Measurements from ENCODE around the gene DNAJC4. TPM values are rescaled to one million over a fixed set of nuclear protein-coding genes. Genes with fewer than 3 reads are reported as not detected.
A peak's percentile ranks its signal among the peaks of the same experiment; 100 is the strongest.

DNAJC4 gene
- total RNA-seq, 1 donor: 9.8 TPM

GRCh38 chr11:64219755-64220154 lies 10.6 kb upstream of the DNAJC4 start:
- Histone ChIP-seq H3K9me3 (ENCODE audit: low read depth, low read length) (no peaks in the 10 kb centered on the region), H3K4me3 (ENCODE audit: insufficient read depth, low read length) (no peak overlapping the region), H3K79me2 (ENCODE audit: insufficient read depth, low read length) (peaks cover 2% of the 10 kb centered on the region), H3K27ac (ENCODE audit: low read depth, low read length) (no peak overlapping the region), H3K36me3 (ENCODE audit: insufficient read depth, low read length) (peaks cover 5% of the 10 kb centered on the region), H3K27me3 (ENCODE audit: insufficient read depth, low read length) (no peaks in the 10 kb centered on the region), H3K4me1 (ENCODE audit: insufficient read depth, low read length) (no peaks in the 10 kb centered on the region), H2AFZ (ENCODE audit: low read length) (no peak overlapping the region), H3K4me2 (ENCODE audit: insufficient read depth, low read length) (no peak overlapping the region), H4K20me1 (ENCODE audit: insufficient read depth, low read length) (no peaks in the 10 kb centered on the region)
- TF ChIP-seq CTCF (IDR thresholded peaks at IDR 0.05; ENCODE audit: extremely low read depth, low read depth, low read length): no peak
- peak; percentile 53 for DNase-seq (ENCODE audit: insufficient read length, low spot score, missing footprints)

DNA sequence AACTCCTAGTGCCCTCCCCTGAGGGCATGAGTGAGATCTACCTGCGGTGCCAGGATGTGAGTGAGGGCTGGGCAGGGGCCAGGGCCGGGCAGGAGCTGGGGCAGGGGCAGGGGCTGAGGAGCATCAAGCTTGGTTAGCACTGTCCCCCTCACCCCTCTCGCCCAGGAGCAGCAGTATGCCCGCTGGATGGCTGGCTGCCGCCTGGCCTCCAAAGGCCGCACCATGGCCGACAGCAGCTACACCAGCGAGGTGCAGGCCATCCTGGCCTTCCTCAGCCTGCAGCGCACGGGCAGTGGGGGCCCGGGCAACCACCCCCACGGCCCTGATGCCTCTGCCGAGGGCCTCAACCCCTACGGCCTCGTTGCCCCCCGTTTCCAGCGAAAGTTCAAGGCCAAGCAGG lies 10.1 kb upstream of the DNAJC4 start:
- Histone ChIP-seq H3K27ac (ENCODE audit: low read depth, low read length) (no peak overlapping the region), H3K36me3 (ENCODE audit: insufficient read depth, low read length) (peaks cover 5% of the 10 kb centered on the region), H3K9me3 (ENCODE audit: low read depth, low read length) (no peaks in the 10 kb centered on the region), H3K4me1 (ENCODE audit: insufficient read depth, low read length) (peaks cover 4% of the 10 kb centered on the region), H3K4me3 (ENCODE audit: insufficient read depth, low read length) (no peak overlapping the region), H3K27me3 (ENCODE audit: insufficient read depth, low read length) (no peaks in the 10 kb centered on the region), H3K79me2 (ENCODE audit: insufficient read depth, low read length) (peaks cover 6% of the 10 kb centered on the region), H3K4me2 (ENCODE audit: insufficient read depth, low read length) (no peak overlapping the region), H2AFZ (ENCODE audit: low read length) (no peak overlapping the region), H4K20me1 (ENCODE audit: insufficient read depth, low read length) (peaks cover 5% of the 10 kb centered on the region)
- DNase-seq (ENCODE audit: insufficient read length, low spot score, missing footprints): peak; percentile 41
- TF ChIP-seq CTCF (IDR thresholded peaks at IDR 0.05; ENCODE audit: extremely low read depth, low read depth, low read length): no peak

DNA sequence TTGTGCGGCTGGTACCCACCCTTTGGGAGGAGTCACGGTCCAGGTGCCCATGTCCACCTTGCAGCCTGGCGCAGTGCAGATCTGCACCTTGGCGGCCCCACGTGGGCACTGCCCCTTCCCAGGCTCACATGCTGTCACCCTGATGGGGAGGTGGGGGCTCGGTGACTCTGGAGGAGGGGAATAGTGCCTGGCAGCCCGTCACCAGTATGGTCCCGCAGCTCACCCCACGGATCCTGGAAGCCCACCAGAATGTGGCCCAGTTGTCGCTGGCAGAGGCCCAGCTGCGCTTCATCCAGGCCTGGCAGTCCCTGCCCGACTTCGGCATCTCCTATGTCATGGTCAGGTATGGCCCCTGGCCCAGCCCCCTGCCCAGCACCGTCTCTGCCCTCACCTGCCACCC lies 9.6 kb upstream of the DNAJC4 start:
- H3K79me2 ChIP-seq (ENCODE audit: insufficient read depth, low read length): peaks cover 11% of the 10 kb centered on the region
- H3K4me3 ChIP-seq (ENCODE audit: insufficient read depth, low read length): no peak overlapping the region
- H2AFZ ChIP-seq (ENCODE audit: low read length): no peak overlapping the region
- H3K9me3 ChIP-seq (ENCODE audit: low read depth, low read length): no peaks in the 10 kb centered on the region
- H3K27ac ChIP-seq (ENCODE audit: low read depth, low read length): no peak overlapping the region
- no peaks in the 10 kb centered on the region for H3K27me3 ChIP-seq (ENCODE audit: insufficient read depth, low read length)
- peaks cover 5% of the 10 kb centered on the region for H4K20me1 ChIP-seq (ENCODE audit: insufficient read depth, low read length)
- DNase-seq (ENCODE audit: insufficient read length, low spot score, missing footprints): peak; percentile 57
- no peak overlapping the region for H3K4me2 ChIP-seq (ENCODE audit: insufficient read depth, low read length)
- peaks cover 8% of the 10 kb centered on the region for H3K4me1 ChIP-seq (ENCODE audit: insufficient read depth, low read length)
- no peak for TF ChIP-seq CTCF (IDR thresholded peaks at IDR 0.05; ENCODE audit: extremely low read depth, low read depth, low read length)
- peaks cover 5% of the 10 kb centered on the region for H3K36me3 ChIP-seq (ENCODE audit: insufficient read depth, low read length)

DNA sequence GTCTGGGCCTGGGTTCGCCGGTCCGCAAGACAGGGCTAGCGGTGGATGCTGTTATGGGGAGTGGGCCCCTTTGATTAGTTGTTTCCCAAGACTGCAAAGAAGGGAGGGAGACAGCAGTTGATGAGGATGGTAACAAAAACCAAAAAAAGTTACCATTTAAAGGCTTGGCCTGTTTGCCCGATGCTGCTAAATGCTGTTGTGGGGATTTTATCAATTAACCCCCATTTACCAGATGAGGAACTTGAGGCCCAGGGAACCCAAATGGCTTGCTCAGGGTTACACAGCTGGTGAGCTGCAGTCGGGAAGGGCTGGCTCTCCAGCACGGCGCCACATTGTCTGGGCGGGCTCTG lies 7.7 kb upstream of the DNAJC4 start:
- Histone ChIP-seq H3K9me3 (ENCODE audit: low read depth, low read length) (no peaks in the 10 kb centered on the region), H2AFZ (ENCODE audit: low read length) (no peak overlapping the region), H3K4me2 (ENCODE audit: insufficient read depth, low read length) (no peak overlapping the region), H3K79me2 (ENCODE audit: insufficient read depth, low read length) (peaks cover 30% of the 10 kb centered on the region), H3K27ac (ENCODE audit: low read depth, low read length) (no peak overlapping the region), H3K27me3 (ENCODE audit: insufficient read depth, low read length) (no peaks in the 10 kb centered on the region), H3K4me1 (ENCODE audit: insufficient read depth, low read length) (peaks cover 22% of the 10 kb centered on the region), H4K20me1 (ENCODE audit: insufficient read depth, low read length) (peaks cover 5% of the 10 kb centered on the region), H3K4me3 (ENCODE audit: insufficient read depth, low read length) (no peak overlapping the region), H3K36me3 (ENCODE audit: insufficient read depth, low read length) (peaks cover 5% of the 10 kb centered on the region)
- DNase-seq (ENCODE audit: insufficient read length, low spot score, missing footprints): peak; percentile 63
- TF ChIP-seq CTCF (IDR thresholded peaks at IDR 0.05; ENCODE audit: extremely low read depth, low read depth, low read length): no peak
